ENCODE data around the gene HCAR3. TPM values are rescaled to one million over a fixed set of nuclear protein-coding genes. Genes with fewer than 3 reads are reported as not detected.

Gene HCAR3
- total and polyA plus RNA-seq, 2 of the 8 experiments (the other 6 are each of a cell fraction or from before 2014, with no cell fraction given): not detected

DNA sequence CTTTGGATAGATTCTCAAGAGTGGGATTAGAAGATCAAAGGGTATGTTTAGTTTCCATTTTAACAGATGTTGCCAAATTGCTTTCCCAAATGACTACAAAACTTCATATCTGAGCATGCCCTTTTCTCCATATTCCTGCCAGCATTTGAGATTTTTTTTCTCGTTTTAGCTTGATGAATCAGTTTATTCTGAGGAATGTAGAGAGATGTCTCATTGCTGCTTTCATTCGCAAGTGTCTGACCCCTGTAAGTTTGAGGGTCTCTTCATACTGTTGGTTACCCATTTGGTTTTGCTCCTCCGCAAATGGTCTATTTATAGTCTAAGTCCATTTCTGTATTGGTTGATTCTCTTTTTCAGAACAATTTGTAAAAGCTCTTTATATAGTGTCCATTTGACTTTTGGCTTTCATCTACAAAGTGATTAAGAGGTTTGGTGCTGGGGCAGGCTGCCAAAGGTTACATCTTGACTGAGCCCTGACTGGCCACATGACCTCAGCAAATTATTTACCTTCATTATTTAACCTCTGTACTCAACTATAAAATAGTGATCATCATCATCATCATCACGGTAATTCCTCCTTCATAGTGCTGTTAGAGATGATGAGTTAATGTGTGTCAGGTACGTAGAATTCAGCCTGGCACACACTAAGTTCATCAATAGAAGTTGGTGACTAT, 47.1 kb downstream of the HCAR3 start (continued):
- TF ChIP-seq, protein P1, sequence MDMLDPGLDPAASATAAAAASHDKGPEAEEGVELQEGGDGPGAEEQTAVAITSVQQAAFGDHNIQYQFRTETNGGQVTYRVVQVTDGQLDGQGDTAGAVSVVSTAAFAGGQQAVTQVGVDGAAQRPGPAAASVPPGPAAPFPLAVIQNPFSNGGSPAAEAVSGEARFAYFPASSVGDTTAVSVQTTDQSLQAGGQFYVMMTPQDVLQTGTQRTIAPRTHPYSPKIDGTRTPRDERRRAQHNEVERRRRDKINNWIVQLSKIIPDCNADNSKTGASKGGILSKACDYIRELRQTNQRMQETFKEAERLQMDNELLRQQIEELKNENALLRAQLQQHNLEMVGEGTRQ (IDR thresholded peaks at IDR 0.05; ENCODE audit: low read length): no peak
- no peak for TF ChIP-seq TEAD4 (IDR thresholded peaks at IDR 0.05; ENCODE audit: low read depth, low read length)
- no peak for TF ChIP-seq CHD2 (IDR thresholded peaks at IDR 0.05; ENCODE audit: low read length)
- TF ChIP-seq NRF1 (IDR thresholded peaks at IDR 0.05; ENCODE audit: low read depth, low read length): no peak
- TF ChIP-seq TBP (IDR thresholded peaks at IDR 0.05; ENCODE audit: low read depth, low read length): no peak
- TF ChIP-seq SUZ12 (IDR thresholded peaks at IDR 0.05; ENCODE audit: low read length): no peak

Measured in H1 (cell line).